PC-3 (cell line): Measurements from ENCODE around the gene TTI1. TPM values are rescaled to one million over a fixed set of nuclear protein-coding genes. Genes with fewer than 3 reads are reported as not detected.
A peak's percentile ranks its signal among the peaks of the same experiment; 100 is the strongest.

Experiments
- ATAC-seq: fragments of 200-7000 bp; cut with Tn5 transposase; 2 replicates; pipeline ENCODE4 v1.9.1; 2020; ENCODE audit warnings: mild to moderate bottlenecking, moderate library complexity
- BruUV-seq: library from RNA; stranded (reverse); fragments of 400-500 nt; replicated peaks from 2 replicates; lab custom pipeline; 2021; lab: Mats Ljungman, UMichigan
- CTCF ChIA-PET: fragments of 300-600 bp; sonication (Branson Sonifier 250); formaldehyde crosslinking; loops from one replicate; lab custom pipeline; 2022; ENCODE audit warnings: antibody characterized with exemption; lab: Charles Lee
- POLR2A ChIA-PET: fragments of 300-600 bp; sonication (Branson Sonifier 250); formaldehyde crosslinking; loops from one replicate; lab custom pipeline; 2022; ENCODE audit warnings: antibody characterized with exemption; ENCODE audit not compliant: unreplicated experiment; lab: Charles Lee
- DNase-seq: peaks from one replicate; pipeline ENCODE4 v3.0.0-alpha.2; 2015
- H2AFZ ChIP-seq: fragments of 300-600 bp; sonication (generic); 2 replicates; pipeline ENCODE4 v1.6.0; 2016; ENCODE audit warnings: antibody characterized with exemption, low read length
- H3F3A ChIP-seq: fragments of 300-600 bp; sonication (generic); one replicate; pipeline ENCODE4 v1.6.0; 2017; ENCODE audit warnings: antibody characterized with exemption, low read length, control low read depth, mild to moderate bottlenecking; ENCODE audit not compliant: unreplicated experiment
- H3K27ac ChIP-seq: fragments of 300-600 bp; sonication (generic); 2 replicates; pipeline ENCODE4 v1.5.1; 2016; ENCODE audit warnings: mild to moderate bottlenecking, low read length
- H3K27me3 ChIP-seq: fragments of 300-600 bp; sonication (generic); 2 replicates; pipeline ENCODE4 v1.6.1; 2016; ENCODE audit warnings: low read length, mixed read lengths
- H3K36me3 ChIP-seq: fragments of 300-600 bp; sonication (generic); 2 replicates; pipeline ENCODE4 v1.6.1; 2016; ENCODE audit warnings: low read depth, mixed run types, low read length, mixed read lengths
- H3K4me1 ChIP-seq: fragments of 300-600 bp; sonication (generic); 2 replicates; pipeline ENCODE4 v1.5.1; 2016; ENCODE audit warnings: low read length; ENCODE audit not compliant: insufficient read depth
- H3K4me2 ChIP-seq: fragments of 300-600 bp; sonication (generic); 2 replicates; pipeline ENCODE4 v1.6.0; 2016; ENCODE audit warnings: low read length
- H3K4me3 ChIP-seq: fragments of 300-600 bp; sonication (generic); 2 replicates; pipeline ENCODE4 v1.5.1; 2016; ENCODE audit warnings: mild to moderate bottlenecking, low read length, mixed read lengths
- H3K79me2 ChIP-seq: fragments of 300-600 bp; sonication (generic); 2 replicates; pipeline ENCODE4 v1.6.1; 2017; ENCODE audit warnings: low read length, mixed read lengths
- H3K9ac ChIP-seq: fragments of 300-600 bp; sonication (generic); 2 replicates; pipeline ENCODE4 v1.6.0; 2016; ENCODE audit warnings: mild to moderate bottlenecking, low read length
- H3K9me2 ChIP-seq: fragments of 300-600 bp; sonication (generic); replicated peaks from 2 replicates; pipeline ENCODE4 v1.6.1; 2016; ENCODE audit warnings: mixed run types, low read length, mixed read lengths
- H3K9me3 ChIP-seq: fragments of 300-600 bp; sonication (generic); 2 replicates; pipeline ENCODE4 v1.6.1; 2016; ENCODE audit warnings: low read length, mixed read lengths
- H4K20me1 ChIP-seq: fragments of 300-600 bp; sonication (generic); 2 replicates; pipeline ENCODE4 v1.6.1; 2016; ENCODE audit warnings: low read length, mixed read lengths
- CTCF ChIP-seq: fragments of 300-600 bp; sonication (generic); conservative IDR thresholded peaks from 2 replicates; pipeline ENCODE4 v1.5.1; 2017; ENCODE audit warnings: antibody characterized with exemption, low read depth, mild to moderate bottlenecking, low read length
- EZH2 ChIP-seq: fragments of 300-600 bp; sonication (generic); IDR thresholded peaks from one replicate; pipeline ENCODE4 v1.6.1; 2017; ENCODE audit warnings: antibody characterized with exemption, mild to moderate bottlenecking, low read length; ENCODE audit not compliant: unreplicated experiment
- EZH2phosphoT487 ChIP-seq: fragments of 300-600 bp; sonication (generic); IDR thresholded peaks from 2 replicates; pipeline ENCODE4 v1.6.1; 2018; ENCODE audit warnings: mild to moderate bottlenecking, antibody characterized with exemption, low read length, borderline replicate concordance
- intact Hi-C: fragments of 100-400 bp; cut with micrococcal nuclease; formaldehyde crosslinking; loops from 2 replicates; pipeline ENCODE4 v1.9.0; 2023
- total RNA-seq: library from RNA; depleted of rRNA; stranded (reverse); fragments of >200 nt; gene quantifications from 2 replicates; pipeline ENCODE4 v1.2.3, GENCODE V29; 2014

Gene TTI1
- total RNA-seq, 1 experiment from 2014 or later = 23.2 TPM

GRCh38 chr20:38061109-38061508 lies 27.9 kb upstream of the TTI1 start:
- Histone ChIP-seq H3K9me2 (no peaks in the 10 kb centered on the region), H3K27ac (peak overlapping the region; percentile 78), H3K9me3 (no peaks in the 10 kb centered on the region), H3K4me3 (0 out of 2 replicates have a peak overlapping the region, but pooled peaks have one; percentile 3), H3K4me1 (peaks cover 29% of the 10 kb centered on the region), H3K79me2 (peaks cover 50% of the 10 kb centered on the region), H3K9ac (peak overlapping the region; percentile 31), H3K4me2 (peak overlapping the region; percentile 66), H3K36me3 (peaks cover 68% of the 10 kb centered on the region), H2AFZ (no peak overlapping the region), H3K27me3 (no peaks in the 10 kb centered on the region), H4K20me1 (no peaks in the 10 kb centered on the region), H3F3A (peaks cover 12% of the 10 kb centered on the region)
- ChIA-PET CTCF (interaction anchor here (0.5 to 1.2 kb wide), 6 partner anchors 12 to 178 kb away, joined by 3 to 6 read pairs (median 3); no protein-coding TSS in a partner anchor), POLR2A (interaction anchor here (0.7 to 0.8 kb wide), 2 partner anchors 12 to 20 kb away, joined by 5 to 7 read pairs; no protein-coding TSS in a partner anchor)
- peak; percentile 84 for DNase-seq
- TF ChIP-seq EZH2 (no peak), EZH2phosphoT487 (no peak), CTCF (no peak)
- no TSS peak for BruUV-seq
- intact Hi-C loops = loop anchor here (2.0 kb wide), 1 partner anchor 50 kb away; no protein-coding TSS in a partner anchor
- peak; percentile 46 for ATAC-seq

GRCh38 chr20:38060536-38060935 lies 27.3 kb upstream of the TTI1 start:
- intact Hi-C loops = loop anchor here (2.0 kb wide), 1 partner anchor 50 kb away; no protein-coding TSS in a partner anchor
- H3K4me2 ChIP-seq = peak overlapping the region; percentile 66
- no TSS peak for BruUV-seq

More at GRCh38 chr20:38060536-38060935, 27.3 kb upstream of the TTI1 start:
- Histone ChIP-seq H3K79me2 (peaks cover 54% of the 10 kb centered on the region), H3F3A (peaks cover 12% of the 10 kb centered on the region), H3K9me2 (no peaks in the 10 kb centered on the region), H2AFZ (no peak overlapping the region), H3K27ac (peak overlapping the region; percentile 78), H4K20me1 (no peaks in the 10 kb centered on the region), H3K4me3 (0 out of 2 replicates have a peak overlapping the region, but pooled peaks have one; percentile 3), H3K36me3 (peaks cover 65% of the 10 kb centered on the region), H3K27me3 (no peaks in the 10 kb centered on the region), H3K9ac (peak overlapping the region; percentile 31), H3K4me1 (peaks cover 29% of the 10 kb centered on the region), H3K9me3 (no peaks in the 10 kb centered on the region)
- ChIA-PET POLR2A (interaction anchor here (0.7 to 0.8 kb wide), 2 partner anchors 13 to 19 kb away, joined by 5 to 7 read pairs; no protein-coding TSS in a partner anchor), CTCF (interaction anchor here (0.7 to 1.2 kb wide), 4 partner anchors 13 to 157 kb away, joined by 3 to 6 read pairs (median 3); no protein-coding TSS in a partner anchor)
- no peak for ATAC-seq
- peak; percentile 41 for DNase-seq
- TF ChIP-seq EZH2phosphoT487 (no peak), CTCF (no peak), EZH2 (no peak)
